Colon (tissue), 2 donors: Measurements from ENCODE around the gene AFF3.
"Not testable (repeated sequence)": the region's sequence is repeated elsewhere in the genome, so short reads cannot be mapped to it uniquely, and the experiment has no call there.

Source experiments
- FAIRE-seq: peaks from 2 replicates; lab custom pipeline; 2012; peaks lifted over from hg19 to GRCh38; lab: Jason Lieb, UNC
- donor health status: control.
- donor health status: control.

Gene AFF3

DNA sequence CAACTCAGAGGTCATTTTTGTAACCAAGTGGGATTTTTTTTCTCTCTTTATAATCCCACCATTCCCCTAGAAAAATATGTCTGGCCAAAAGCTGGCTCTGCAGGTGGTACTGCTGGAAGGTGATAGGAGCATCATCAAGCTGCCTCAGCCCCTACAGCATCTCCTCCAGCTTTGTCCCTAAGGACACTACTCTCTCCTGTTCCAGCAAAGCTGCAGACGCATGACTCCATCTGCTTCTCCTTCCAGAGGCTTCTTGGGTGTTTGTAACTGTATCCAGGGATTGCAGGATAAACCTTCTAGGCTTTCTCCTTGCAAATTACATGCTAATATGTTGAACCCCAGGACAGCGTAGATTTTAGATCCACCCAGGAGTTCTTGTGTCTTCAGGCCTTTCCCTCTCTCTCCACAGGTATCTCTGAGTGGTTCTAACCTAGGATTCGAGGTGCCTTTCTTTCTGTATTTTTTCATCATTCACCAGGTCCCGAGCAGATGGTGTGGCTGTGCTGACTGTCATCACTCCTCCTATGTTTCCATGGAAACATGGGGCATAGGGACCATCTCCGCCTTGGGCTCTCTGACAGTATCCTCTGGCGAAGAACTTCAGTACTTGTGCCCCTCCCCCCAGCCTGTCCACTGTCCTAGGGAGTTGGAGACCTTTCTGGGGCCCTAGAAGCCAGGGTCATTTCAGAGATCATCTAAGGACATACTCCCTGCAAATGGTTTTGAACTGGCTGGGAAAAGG is 34.3 kb downstream of the AFF3 start:
- FAIRE-seq: no peak

DNA sequence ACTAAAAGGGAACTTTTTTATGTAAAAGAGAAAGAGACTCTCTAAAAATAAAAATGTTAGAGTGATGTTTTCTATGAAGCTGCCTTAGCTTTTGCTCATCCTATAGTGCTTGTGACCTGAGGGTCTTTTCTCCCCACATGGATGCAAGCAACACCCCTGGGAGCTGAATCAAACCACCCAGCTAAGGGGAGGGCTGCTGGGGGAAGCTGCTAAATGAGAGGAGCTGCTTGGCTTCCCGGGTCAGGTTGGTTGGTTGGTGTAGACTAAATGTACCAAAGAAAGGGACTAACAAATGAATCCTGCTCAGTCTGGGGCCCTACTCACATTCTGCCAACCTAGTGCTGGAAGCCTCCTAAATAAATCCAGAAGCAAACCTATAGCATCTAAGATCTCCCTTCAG is 35.0 kb downstream of the AFF3 start:
- FAIRE-seq: no peak

DNA sequence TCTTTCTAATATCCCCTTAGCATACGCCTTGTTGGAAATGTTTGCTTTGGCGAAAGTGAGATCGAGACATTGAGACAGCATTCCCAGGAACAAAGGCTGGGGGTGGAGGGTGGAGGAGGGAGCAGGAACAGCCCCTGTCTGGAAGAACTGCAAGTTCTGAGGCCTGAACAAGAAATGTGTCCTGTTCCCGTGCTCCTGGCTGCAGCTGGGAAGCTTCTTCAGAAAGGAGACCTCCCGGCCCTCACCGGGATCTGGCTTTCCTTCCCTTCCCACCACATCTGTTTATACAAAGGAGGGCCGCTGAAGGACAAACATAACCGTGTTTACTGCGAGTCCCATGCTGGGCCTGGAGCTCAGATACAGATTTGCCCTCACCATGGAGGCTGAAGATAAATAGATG is 35.9 kb downstream of the AFF3 start:
- no peak for FAIRE-seq

DNA sequence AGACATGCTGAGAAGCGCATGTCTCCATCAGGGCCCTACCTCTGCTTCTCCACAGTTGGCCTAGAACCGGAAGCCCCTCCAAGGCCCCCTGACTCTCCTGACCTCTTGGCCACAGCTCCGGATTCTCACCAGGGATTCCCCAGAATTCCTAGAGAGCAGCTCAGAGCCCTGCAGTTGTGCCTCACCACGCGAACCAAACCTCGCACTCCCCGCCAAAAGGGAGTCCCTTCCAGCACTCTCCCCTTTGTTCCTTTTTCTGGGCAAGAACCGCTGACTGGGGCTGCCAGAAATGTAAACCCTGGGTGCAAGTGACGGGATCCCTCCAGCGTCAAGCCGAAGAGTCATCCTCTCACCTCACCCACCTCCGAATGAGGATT is 36.7 kb downstream of the AFF3 start:
- no peak for FAIRE-seq

DNA sequence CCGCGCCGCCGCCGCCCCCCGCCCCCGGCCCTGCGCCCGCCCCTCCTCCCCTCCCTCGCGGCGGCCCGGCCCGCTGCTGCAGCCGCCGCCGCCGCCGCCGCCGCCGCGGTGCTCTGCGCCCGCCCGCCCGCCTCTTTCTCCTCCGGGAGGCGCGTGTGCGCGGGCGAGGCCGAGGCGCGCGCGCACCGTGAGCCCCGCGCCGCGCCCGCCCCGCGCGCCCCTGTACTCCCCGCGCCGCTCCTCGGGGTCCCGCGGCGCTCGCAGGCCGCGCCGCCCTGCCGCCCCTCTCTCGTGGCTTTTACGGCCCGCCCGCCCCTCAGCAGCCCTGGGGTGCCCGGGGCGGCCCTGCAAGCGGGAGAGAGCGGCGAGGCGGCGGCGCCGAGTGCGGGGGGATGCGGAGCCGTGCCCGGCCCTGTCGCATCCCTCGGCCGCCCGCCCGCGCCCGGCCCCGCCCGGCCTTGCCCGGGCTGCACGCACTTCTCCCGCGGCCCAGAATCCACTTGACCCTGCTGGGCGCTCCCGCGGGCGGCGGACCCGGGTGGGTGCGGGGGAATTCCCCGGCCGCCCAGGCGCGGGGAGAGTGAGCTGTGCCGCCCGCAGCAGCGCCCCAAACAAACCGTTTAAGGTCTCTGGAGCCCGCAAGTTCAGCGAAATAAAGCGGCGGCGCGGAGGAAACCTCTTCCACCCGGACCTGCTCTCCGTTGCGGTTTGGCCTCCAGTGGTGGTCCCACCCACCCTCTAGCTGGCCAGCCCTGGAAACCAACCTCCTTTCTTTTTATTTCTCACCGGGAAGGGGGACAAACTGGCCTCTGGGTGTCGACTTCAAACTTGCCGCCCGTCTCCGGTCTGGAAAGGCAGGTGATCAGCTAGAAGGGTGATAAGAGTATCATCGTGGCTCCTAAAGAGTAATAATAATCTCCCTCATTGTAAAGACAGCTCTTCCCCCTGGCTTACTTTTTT is 37.4 kb downstream of the AFF3 start:
- FAIRE-seq: no peak

DNA sequence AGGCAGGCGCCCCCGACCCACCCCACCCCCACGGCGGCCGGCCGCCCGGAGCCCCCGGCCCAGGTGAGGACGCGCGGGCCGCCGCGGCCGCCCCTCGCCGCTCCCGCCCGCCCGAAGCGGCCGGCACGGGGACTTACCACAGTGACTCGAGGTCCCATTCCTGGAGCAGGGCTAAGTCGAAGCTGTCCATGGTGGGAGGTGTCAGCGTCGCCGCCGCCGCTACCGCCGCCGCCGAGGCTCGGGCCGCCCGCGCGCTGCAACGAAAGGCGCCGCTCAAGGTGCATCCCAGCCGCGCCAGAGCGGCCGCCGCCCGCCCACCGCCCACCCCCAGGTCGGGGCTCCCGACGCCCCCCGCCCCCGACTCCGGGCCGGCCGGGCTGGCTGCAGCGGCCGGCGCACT is 38.1 kb downstream of the AFF3 start:
- not testable (repeated sequence) for FAIRE-seq

DNA sequence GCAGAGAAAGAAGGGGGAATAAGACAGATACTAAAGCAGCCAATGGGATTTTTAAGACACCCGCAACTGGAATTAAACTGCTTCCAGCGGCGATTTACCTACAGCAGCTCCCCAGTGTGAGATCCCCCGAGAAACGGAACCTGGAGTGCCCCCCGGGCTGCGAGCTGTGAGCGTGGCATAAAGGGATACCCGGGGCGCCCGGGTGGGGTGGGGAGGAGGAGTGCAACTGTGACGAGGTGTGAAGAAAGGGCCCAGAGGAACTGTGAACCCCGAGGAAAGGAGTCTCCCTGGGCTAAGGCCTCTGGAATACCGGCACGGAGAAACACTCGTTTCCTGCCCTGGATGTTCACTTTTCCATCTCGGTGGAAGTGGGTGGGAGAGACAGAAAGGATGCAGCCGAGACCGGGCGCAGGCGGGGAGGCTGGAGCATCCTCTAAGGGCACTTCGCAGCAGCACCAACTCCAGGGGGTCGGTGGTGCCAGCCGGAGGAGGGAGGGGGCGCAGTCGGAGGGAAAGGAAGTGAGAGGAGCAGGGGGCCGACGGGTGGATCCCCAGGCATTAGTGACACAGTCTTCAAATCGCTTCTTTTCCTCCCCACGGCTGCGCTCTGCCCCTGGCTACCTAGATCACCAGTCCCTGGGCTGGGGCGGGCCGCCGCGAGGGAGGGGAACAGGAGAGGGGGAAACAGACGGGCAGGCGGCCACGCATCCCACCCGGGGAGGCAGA is 38.7 kb downstream of the AFF3 start:
- FAIRE-seq: not testable (repeated sequence)

DNA sequence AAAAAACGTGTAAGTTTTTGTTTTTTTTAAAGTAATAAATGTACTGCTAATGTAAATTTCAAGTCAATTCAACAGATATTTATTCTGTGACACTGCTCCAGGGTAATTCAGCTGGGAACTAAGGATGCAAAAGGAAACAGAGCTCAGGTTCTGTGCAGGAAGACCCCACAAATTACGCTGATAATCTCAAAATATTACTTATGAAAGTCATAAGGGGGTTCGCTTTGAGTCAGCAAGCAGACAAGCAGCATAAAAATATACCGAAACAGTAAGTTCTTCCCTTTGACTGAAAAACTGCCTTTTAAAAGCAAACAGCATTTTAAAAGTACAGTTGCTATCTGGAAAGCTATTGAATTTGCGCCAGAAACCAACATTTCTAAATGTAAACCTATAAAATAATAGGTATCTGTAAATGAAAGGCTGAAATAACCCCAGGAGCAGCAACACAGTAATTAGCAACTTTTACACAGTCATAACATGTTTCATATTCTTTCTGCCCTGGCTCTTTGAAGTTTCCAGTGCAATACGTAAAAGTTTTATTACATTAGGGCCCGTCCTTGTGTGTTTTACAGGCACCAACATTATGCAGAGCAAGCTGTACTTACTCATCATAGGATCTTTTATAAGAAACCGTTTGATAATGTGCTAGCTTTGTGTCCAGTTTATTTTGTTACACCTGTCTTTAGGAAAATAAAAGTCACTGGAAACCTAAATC is 39.8 kb downstream of the AFF3 start:
- FAIRE-seq: not testable (repeated sequence)

DNA sequence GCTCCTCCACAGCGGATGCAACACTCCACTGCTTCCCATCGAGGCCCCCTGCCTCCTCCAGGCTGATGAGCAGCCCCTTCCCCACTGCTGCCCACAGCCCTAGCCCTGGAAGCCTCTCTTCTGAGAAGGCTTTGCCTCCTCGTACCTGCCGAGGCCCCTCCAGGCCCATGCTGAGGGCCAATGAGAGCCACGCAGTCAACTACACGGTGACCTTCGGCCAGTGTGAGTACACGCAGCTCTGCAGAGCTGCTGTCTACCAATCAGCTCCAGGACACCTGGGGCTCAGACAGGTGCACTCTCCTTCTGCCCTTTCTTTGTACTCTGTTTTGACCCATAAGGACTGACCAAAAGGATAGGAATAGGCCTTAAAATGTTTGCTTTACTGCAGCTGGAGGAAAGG is 43.5 kb downstream of the AFF3 start:
- FAIRE-seq: not testable (repeated sequence)

DNA sequence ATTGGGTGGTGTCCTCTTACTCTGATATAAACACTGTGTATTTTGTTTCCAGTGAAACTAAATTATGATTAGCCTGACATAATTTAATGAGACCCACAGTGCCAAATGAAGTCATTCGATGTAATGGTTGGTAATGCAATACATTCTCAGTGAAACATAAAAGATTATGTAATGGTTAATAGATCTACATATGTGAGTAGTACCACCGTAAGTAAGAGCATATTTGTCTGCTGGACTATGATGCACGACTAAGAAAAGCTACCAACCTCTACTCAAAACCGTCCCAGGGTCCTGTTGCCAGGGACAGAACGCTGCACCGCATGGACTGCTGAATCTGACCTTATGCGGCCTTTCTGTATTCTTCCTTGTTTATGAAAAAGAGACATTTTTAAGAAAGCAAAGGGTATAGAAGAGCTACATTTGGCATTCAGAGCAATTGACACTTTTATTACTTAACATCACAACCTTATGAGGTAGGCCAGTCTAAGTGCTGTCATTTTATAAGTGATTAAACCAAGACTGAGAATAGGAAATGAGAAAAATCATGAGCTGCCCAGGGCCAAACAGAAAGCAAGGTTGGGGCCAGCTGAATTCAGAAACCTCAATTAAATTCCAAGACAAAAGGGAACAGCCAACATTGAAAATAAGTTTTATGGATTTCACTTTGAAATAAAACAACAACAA is 44.6 kb downstream of the AFF3 start:
- FAIRE-seq: not testable (repeated sequence)

DNA sequence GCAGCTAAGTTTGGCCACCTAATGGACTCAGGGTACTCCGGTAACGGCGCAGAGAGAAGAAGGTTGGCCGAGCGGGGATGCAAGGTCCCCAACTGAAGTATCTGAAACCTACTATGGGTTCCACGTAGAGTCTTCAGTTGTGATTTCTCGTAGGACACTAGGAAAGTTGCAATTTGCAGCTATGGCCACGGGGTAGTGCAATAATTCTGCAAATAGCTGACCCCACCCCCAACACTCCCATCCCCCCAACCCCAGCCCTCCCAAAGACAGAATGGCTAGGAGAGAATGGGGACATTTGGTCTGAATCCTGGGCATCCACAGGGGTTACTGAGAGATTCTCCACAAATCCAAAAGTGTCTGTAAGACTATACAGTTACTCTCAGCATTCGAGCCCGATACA is 46.5 kb downstream of the AFF3 start:
- not testable (repeated sequence) for FAIRE-seq

DNA sequence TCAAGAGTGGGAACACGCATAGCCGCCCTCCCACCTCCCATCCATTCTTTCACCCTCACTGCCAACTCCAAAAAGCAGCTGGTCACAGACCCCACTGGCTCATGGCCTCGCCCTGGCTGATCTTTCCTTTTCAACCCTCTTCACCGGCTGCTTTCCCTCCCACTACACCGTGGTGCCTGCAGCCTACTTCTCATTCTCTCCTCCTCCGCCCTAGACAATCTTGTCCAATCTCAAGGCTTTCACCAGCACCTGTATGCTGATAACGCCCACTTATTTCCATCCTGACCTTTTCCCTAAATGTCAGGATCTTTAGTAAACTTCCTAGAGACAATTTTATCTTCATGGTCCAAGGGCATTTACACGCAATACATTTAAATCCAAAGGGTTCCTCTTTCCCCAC is 50.6 kb downstream of the AFF3 start:
- not testable (repeated sequence) for FAIRE-seq

DNA sequence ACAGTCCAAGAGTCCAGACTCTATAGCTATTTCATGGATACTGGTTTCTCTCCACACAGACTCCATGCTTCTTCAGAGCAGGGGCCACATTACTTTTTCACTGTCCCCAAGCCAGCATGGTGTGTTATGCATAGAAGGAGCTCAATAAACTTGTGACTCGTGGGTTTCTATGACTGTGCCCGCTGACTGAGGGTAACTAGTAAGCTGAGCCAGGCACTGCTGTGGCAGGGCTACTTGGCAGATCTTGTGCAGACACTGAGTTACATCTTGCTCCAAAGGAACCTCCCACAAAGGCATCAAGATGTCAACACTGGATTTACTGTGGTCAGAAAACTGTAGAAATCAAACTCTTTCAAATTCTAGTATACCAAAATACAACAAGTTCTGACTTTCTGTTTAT is 56.6 kb downstream of the AFF3 start:
- not testable (repeated sequence) for FAIRE-seq

DNA sequence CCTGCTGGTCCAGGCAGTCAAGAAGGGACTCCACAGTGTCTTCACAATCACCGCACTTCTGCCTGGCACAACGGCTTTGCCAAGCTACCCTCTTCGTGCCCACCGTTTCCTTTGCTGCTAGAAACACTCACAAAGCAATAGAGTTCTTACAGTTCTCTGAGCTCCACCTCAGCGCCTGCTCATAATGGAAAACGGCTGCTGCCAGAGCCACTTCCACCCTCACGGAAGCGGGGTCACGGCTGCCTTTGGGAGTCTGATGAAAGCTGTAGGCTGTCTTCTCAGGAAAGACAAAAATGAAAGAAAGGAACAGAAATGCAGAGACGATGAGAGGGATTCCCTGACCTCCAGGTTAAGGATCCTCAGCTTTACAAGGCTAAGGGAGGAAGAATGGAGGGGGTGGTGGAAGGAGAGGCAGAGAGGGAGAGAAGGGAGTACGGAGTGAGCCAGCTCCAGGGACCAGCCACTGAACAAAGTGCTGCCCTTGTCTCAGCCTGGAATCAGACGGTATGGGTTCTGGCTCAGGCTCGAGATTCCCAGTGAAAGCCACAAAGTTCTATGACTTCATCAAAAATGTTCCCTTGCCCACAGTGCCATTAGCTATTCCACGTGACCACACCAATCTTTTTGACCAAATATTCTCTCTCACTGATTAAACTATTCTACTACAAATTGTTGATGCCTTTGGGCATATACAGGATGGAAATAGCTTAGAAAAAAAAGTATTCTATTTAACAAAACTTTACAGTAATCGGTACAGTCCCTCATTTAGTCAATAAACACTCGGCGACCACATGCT is 58.8 kb downstream of the AFF3 start:
- FAIRE-seq: not testable (repeated sequence)

DNA sequence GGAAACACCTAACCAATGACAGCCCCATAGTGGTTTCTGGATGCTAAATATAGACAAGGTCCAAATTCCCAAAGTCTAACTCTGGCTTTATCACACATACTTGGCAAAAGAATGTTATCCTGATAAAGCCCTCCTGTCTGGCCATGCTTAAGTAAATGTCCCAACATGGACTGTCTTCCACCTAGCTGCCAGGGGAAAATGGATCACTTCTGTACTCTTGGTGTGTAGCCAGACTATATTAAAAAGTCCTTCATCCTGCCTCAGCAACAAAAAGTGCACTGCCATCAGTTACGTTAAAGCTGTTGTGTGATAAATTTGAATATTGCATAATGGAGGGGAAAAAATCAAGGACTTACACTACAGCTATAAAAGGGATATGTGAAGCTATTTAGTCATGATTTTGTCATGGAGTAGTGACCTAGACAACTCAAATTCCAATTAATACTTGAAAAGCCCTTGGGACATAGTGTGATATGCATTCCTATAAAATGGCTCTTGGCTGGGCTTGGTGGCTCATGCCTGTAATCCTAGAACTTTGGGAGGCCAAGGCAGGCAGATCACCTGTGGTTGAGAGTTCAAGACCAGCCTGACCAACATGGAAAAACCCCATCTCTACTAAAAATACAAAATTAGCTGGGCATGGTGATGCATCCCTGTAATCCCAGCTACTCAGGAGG is 60.0 kb downstream of the AFF3 start:
- FAIRE-seq: not testable (repeated sequence)

DNA sequence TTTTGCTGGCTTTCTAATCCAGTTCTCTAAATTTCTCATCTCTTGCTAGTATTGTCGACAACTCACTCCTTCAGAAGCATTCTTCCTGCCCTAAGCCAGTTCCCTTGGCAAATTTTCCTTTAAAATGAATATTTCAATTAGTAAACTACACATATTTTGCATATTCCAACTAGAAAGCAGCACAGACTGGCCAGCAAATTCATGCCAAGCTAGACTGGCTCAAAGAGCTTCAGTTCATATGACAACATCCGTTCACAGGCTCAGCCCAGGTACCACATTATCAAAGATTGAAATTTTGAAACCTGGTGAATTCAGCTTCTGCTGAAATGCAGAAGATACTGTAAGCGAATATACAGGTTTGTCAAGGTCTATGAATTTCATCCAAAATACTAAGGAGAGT is 64.5 kb downstream of the AFF3 start:
- no peak for FAIRE-seq

DNA sequence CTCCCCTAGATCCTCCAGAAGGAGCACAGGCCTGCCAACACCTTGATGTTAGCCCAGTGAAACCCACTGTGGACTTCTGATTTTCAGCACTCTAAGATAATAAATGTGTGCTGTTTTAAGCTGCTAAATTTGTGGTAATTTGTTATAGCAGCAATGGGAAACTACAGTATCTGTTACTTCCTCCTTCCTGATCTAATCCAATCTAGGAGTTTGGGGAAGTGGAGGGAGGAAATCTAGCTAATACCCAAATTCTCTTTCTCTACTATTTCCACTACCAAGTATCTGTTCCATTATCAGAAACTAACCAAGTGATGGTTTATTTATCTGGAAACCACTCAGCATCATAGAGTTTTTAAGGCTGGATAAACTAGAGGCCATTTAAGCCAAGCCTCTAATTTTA is 64.9 kb downstream of the AFF3 start:
- FAIRE-seq: no peak

DNA sequence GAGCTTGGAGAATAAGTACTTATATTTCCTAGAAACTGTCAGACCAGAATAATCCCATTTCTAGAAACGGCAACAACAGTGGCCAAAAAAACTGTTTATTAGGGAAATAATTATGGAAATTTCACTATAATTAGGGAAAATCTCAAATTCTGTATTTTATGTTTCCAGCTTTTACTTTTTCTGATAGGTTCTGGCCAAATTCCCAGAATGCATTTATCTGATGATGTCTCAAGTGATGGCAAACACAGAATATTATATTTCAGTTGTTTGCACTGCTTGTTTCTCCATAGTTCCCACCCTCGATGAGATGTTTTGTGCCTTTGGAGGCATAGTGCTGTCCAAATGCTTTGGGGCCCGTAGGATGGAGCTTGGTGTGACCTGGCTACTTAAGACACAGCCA is 66.9 kb downstream of the AFF3 start:
- FAIRE-seq: no peak

DNA sequence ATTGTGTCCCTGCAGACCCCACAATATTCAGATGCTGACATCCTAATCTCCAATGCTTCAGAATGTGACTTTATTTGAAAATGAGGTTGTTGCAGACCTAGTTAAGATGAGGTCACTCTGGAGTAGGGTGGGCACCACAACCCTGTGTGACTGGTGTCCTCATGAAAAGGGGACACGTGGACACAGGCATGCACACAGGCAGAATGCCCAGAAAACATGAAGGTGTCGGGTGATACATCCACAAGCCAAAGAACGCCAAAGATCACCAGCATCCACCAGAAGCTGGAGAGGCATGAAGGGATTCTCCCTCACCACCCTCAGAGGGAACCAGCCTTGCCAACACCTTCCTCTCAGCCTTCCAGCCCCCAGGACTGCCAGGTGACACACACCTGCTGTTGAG is 69.3 kb downstream of the AFF3 start:
- no peak for FAIRE-seq

DNA sequence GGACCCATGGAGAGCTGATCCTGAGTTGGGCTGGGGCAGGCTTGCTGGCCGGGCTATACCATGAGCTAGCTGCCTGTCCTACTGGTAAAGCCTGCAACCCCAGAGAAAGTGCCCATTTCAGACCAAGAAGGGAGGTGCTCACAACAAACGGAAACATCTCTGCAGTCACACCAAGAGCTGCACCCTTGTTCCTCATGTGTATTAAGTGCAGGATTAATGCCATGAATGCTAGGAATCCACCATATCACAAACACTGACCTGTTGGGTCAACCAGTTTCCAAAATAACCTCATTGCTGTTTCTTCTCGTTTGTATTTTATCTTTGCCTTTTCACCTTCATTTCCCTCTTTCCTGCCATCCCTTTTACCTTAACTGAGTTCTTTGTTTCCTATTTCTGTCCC is 69.9 kb downstream of the AFF3 start:
- no peak for FAIRE-seq
